GM08714 (cell line): ENCODE measurements around the gene ARTN.

Experiments
- H3K4me3 ChIP-seq: fragments of 200-500 bp; sonication (Bioruptor generic); 2 replicates; pipeline ENCODE4 v1.5.1; 2014; ENCODE audit warnings: mild to moderate bottlenecking, low read length, inconsistent platforms
- ZNF274 ChIP-seq: IDR thresholded peaks from 2 replicates; pipeline ENCODE4 v1.6.1; 2012; ENCODE audit warnings: mild to moderate bottlenecking, low read depth, low read length

The ARTN gene

DNA sequence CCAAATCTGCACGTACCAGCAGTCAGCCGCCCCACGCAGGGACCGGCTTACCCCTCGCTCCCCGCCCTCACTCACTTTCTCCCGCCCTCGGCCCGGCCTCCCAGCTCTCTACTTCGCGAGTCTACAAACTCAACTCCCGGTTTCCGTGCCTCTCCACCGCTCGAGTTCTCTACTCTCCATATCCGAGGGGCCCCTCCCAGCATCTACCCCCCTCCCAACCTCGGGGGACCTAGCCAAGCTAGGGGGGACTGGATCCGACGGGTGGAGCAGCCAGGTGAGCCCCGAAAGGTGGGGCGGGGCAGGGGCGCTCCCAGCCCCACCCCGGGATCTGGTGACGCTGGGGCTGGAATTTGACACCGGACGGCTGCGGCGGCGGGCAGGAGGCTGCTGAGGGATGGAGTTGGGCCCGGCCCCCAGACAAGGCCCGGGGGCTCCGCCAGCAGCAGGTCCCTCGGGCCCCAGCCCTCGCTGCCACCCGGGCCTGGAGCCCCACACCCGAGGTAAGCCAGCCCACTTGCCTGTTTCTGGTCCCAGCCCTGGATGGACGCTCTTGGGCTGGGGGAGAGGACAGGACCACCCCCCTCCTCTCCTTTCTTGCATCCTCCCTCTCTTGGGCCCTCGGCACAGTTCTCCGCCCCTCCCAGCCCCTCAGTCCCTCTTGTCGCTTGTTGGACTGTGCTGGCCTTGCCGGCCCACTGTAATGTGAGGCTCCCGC is at the start of gene ARTN:
Gene ARTN (plus strand): TSS at position 416 of the 715 bp plus-strand sequence. CDS start 1,856 bp downstream, outside the sequence.
- no peak within 1 kb of the TSS for H3K4me3 ChIP-seq
- TF ChIP-seq ZNF274, result no peak

DNA sequence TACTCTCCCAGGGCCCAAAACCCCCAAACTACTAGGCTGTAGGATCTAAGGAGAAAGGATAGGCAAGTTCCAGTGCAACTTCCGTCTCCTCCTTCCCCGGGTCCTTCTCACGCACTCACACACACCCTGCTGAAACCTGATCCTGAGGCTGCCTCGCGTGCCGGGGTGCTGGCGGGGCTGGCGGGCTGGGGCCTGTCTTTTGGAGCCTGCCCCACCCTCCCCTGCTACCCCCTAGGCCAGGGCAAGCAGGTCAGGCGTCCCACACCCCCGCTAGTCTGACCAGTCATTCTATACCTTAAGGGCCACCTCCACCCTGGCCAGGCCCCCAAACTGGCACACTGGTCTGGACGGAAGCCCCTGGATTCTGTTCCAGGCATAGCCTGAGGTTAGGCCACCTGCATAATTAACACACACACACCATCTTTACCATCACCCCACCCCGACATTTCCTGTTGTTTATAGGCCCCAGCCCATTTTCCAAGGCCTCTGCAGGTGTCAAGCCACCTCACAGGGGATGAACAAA is 48.3 kb upstream of the ARTN start:
- H3K4me3 ChIP-seq, result no peak overlapping the region
- TF ChIP-seq ZNF274, result no peak

- H3K4me3 ChIP-seq, result no peak overlapping the region
- TF ChIP-seq ZNF274, result no peak
Measured at GRCh38 chr1:43887748-43888147, 45.9 kb upstream of the ARTN start.

DNA sequence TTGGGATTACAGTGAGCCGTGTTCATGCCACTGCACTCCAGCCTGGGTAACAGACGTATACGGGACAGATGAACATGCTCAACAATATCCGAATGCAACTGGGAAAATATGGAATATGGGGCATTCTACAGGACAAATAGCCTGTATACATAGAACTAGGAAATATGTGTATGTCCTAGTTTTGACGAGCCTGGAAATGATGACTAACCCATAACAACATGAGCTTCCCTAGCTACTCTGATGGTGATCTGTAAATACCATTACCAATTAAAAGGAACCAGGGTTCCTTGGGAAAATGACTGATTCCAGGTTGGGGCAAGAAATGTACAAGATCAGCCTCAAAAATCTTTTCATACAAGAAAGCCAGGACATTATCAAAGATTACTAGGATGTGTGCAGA is 42.8 kb upstream of the ARTN start:
- H3K4me3 ChIP-seq, result no peak overlapping the region
- no peak for TF ChIP-seq ZNF274

GRCh38 chr1:43893006-43893405 is 40.6 kb upstream of the ARTN start:
- TF ChIP-seq ZNF274, result no peak
- H3K4me3 ChIP-seq, result no peak overlapping the region

GRCh38 chr1:43898981-43899380 is 34.6 kb upstream of the ARTN start:
- H3K4me3 ChIP-seq, result no peak overlapping the region
- TF ChIP-seq ZNF274, result no peak

DNA sequence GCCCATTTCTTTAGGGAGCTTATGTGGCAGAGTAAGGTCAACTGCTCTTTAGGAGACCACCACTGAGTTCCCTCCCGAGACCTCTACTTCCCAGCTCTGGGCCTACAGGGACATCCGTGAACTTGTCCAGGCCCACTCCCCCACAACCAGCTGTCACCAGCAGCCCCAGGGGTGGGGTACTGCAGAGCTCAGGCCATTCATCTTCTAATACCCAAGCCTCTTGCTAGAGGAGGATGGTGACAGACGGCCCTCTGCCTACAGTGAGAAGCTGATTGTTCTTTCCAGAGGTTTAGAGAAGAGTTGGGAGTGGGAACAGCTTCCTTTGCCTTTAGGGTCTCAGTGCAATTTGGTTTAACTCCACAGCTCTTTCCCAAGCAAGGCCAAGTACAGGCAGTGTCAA is 33.2 kb upstream of the ARTN start:
- TF ChIP-seq ZNF274, result no peak
- H3K4me3 ChIP-seq, result no peak overlapping the region

- TF ChIP-seq ZNF274, result no peak
Measured at GRCh38 chr1:43901196-43901961, 32.2 kb upstream of the ARTN start.

GRCh38 chr1:43902058-43902831 is 31.4 kb upstream of the ARTN start:
- no peak for TF ChIP-seq ZNF274
- H3K4me3 ChIP-seq, result no peak overlapping the region

More at GRCh38 chr1:43901196-43901961, 32.2 kb upstream of the ARTN start:
- no peak overlapping the region for H3K4me3 ChIP-seq

GRCh38 chr1:43904660-43905551 is 28.7 kb upstream of the ARTN start:
- TF ChIP-seq ZNF274, result no peak
- no peak overlapping the region for H3K4me3 ChIP-seq

DNA sequence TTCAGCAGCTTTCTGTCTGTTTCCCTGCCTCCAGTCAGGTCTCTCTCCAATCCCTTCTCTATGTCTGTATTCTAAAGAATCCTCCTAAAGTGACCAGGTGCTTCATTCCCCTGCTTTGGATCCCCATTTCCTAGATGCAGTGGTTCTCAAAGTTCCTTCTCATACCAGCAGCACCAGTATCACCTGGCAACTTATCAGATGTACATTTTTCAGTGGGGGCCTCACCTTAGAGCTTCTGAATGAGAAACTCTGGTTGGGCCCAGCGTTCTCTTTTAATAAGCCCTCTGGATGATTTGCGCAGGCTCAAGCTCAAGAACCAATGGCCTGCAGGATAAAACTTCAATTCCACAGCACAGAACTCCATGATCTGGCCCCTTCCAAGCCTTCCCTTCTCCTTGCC is 25.4 kb upstream of the ARTN start:
- no peak overlapping the region for H3K4me3 ChIP-seq
- TF ChIP-seq ZNF274, result no peak

- TF ChIP-seq ZNF274, result no peak
- no peak overlapping the region for H3K4me3 ChIP-seq
Measured at GRCh38 chr1:43908858-43909257, 24.7 kb upstream of the ARTN start.

GRCh38 chr1:43910343-43910742 is 23.3 kb upstream of the ARTN start:
- TF ChIP-seq ZNF274, result no peak
- H3K4me3 ChIP-seq, result no peak overlapping the region
